HG03066 (cell line): ENCODE measurements around the gene MFAP5.
"Not testable (repeated sequence)": the region's sequence is repeated elsewhere in the genome, so short reads cannot be mapped to it uniquely, and the experiment has no call there.

Experiments
- ATAC-seq: cut with Tn5 transposase; IDR thresholded peaks from one replicate; pipeline ENCODE4 v1.9.1; 2021; ENCODE audit warnings: low read depth; ENCODE audit not compliant: unreplicated experiment

MFAP5 gene

GRCh38 chr12:8676651-8677050 lies 14.0 kb upstream of the MFAP5 start:
- ATAC-seq, result no peak

DNA sequence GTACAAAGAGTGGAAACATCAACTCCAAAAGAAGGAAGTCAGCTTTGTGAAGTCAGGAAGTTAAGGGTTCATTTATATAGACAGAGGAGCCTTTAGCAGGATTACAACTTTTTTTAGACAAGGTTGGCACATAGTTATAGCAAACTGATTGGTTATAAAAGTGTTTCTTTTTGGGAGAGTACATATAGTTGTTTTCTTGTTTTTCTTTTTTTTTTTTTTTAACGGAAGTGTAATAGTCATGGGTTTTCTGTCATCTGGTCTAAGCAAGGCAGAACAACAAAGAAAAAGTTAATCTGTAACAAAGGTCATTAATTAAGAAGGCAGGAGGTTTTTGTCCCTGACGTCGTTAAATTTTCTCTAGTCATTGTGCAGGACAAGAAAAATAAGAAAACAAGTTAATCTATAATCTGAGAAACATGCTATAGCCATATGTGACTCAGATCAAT lies 13.0 kb upstream of the MFAP5 start:
- no peak for ATAC-seq

GRCh38 chr12:8672381-8672780 lies 9.8 kb upstream of the MFAP5 start:
- ATAC-seq, result no peak

DNA sequence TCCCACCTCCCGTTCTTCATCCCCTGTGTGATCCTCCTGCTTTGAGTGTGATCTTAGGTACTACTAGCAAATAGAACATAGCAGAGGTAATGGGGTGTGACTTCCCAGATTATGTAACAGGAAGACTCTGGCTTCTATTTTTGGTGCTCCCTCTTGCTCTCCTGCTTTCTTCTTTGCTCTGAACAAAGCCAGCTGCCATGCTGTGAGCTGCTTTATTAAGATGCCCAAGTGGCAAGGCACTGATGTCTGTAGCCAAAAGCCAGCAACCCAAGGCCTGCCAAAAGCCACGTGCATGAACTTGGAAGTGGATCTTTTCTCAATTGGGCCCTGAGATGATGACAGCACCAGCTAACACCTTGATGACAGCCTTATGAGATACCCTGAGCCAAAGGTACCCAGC lies 5.8 kb upstream of the MFAP5 start:
- no peak for ATAC-seq

DNA sequence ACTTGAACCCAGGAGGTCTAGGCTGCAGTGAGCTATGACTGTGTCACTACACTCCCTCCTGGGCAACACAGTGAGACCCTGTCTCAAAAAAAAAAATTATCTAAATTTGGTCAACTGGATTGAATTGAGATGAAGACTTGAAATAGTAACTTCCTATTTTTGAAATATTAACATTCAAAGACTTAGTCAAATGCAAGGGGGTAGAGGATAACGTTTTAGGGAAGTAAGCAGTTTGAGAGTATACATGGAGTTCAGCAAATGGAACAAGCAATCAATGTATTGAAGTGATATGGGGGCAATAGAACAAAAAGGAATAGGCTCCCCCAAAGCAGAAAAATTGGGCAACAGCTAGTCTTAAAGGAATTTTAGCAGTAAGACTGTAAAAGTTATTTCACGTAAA lies 4.6 kb upstream of the MFAP5 start:
- no peak for ATAC-seq

DNA sequence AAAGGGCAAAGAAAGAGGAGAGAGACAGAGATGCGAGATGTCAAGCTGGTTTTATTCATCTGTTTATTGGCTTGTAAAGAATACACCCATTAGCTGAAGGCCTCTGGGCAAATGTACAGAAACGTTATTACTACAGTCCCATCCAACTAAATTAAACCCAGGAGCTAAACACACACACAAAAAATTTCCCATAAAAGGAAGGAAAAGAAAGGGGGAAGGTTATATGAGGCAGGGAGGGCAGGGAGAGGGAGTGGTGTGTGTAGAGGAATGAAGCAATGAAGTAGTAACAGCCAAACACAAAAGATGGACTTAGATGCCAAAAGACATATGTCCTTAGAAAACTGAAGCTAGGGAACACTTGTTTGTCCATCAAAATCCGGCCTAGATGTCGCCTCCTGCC lies 3.1 kb upstream of the MFAP5 start:
- no peak for ATAC-seq

GRCh38 chr12:8664228-8664913 lies 1.7 kb upstream of the MFAP5 start:
- no peak for ATAC-seq

DNA sequence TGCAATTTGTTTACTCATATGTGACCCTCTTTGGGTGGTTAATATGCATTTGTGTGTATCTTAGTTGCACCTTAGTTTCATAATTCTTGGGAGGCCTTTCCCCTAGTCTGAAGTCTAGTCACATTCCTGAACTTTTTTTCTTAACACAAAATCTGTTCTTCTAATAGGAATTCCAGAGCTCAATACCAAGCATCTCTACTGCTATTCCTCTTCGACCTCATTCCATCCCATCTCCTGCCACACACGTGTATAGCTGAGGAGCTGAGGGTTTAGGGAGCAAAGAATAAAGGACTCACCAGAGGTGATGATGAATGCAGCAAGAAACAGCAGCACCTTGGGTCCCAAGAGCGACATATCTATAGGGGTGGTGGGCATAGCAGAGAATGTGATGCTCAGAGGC lies 875 bp downstream of the MFAP5 start:
- no peak for ATAC-seq

GRCh38 chr12:8661016-8661415 lies 1.6 kb downstream of the MFAP5 start:
- no peak for ATAC-seq

GRCh38 chr12:8658346-8658745 lies 4.3 kb downstream of the MFAP5 start:
- ATAC-seq, result no peak

- no peak for ATAC-seq
Observed at GRCh38 chr12:8655421-8655820, 7.2 kb downstream of the MFAP5 start.

DNA sequence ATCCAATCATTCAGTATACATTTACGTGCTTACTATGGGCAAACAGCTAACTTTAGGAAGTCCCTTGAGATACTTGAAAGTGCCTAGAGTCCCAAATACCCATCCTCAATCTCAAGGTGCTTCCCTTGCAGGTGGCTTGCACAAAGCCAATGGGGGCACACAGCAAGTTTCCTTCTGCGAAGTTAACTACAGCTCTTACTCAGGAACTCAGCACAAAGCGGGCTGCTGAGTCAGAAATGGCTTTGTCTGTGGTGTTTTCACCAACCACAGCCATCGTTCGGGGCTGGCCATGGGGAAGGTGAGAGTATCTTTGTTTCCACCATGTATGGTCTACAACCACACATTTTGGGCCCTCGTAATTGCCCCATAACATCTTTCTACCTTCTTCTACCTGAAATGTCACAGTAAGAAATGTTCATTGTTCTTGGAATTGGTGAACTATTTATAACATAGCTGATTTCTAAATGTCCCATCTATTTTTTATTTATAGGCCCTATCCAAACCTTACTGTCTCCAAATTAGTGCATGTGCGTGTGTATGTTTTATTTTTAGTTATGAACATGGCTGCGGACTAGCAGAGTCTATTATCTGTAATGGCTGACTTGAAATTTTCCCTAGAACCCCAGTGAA lies 13.9 kb downstream of the MFAP5 start:
- ATAC-seq, result peak; percentile 65

DNA sequence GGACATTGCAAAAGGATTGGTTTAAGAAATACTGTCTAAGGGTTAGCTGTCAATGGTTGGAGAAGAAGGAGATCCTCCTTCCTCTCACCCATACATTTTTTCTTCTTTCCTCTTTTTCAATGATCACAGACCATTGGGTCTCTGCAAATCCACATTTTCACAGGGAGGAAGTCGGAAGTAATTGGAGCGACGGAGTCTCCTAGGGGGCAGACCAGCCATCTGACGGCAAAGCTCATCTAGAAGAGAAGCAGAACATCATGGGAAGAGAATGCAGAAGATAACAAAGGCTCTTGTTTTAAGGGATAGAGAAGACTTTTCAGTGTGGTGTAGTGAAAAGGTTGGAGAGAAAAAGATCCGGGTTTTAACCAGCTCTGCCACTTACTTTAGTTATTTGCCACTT lies 14.7 kb downstream of the MFAP5 start:
- no peak for ATAC-seq

- peak; percentile 60 for ATAC-seq
Observed at GRCh38 chr12:8644345-8645248, 18.0 kb downstream of the MFAP5 start.

- no peak for ATAC-seq
Observed at GRCh38 chr12:8642775-8643174, 19.9 kb downstream of the MFAP5 start.

DNA sequence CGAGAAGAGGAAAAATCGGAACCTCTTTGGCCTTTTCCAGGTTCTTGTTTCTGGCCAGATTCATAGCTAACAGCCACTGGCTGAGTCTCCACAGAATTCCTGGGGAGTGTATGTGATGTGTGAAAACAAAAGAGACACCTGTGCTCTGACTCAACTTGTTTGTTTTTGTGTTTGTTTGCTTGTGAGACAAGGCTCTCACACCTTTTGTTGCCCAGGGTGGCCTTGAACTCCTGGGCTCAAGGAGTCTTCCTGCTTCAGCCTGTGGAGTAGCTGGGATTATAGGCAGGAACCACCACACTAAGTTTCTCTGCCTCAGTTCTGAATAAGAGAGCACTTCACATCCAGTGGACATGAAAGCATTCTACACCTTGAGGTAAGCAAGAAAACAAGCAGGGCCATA lies 22.7 kb downstream of the MFAP5 start:
- no peak for ATAC-seq

- no peak for ATAC-seq
Observed at GRCh38 chr12:8638951-8639350, 23.7 kb downstream of the MFAP5 start.

DNA sequence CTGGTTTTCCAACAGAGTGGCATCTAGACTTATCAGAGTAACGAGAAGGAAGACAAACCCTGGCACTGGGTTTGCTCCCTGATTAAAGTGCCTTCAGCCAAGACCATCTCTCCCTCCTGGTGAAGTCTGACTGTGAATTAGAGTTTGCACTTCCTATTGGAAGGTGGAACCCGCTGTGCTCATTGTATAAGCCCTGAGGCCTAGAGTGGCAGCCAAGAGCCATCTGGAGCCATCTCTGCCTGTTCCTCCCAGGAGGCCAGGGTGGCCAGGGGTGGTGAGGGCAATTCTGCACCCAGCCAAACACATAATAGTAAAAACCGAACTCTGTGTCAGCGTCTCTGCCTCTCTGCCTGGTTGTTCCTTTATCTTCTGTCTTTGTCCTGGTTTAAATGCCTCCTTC lies 25.0 kb downstream of the MFAP5 start:
- no peak for ATAC-seq

DNA sequence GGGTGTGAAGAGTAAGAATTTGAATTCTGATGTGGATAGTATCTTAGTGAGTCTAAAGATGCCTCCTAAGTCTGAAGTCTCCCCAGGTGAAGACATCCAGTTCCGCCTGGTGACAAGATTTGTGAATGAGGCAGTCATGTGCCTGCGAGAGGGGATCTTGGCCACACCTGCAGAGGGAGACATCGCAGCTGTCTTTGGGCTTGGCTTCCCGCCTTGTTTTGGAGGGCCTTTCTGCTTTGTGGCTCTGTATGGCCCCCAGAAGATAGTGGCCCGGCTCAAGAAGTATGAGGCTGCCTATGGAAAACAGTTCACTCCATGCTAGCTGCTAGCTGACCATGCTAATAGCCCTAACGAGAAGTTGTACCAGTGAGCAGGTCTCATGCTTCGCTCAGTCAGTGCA lies 25.4 kb downstream of the MFAP5 start:
- no peak for ATAC-seq

DNA sequence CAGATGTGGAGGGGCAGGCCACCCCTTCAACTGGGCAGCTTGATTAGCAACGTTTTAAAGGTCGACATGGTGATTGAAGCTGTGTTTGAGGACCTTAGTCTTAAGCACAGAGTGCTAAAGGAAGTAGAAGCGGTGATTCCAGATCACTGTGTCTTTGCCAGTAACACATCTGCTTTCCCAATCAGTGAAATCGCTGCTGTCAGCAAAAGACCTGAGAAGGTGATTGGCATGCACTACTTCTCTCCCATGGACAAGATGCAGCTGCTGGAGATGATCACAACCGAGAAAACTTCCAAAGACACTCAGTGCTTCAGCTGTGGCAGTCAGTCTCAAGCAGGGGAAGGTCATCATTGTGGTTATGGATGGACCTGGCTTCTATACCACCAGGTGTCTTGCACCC lies 26.0 kb downstream of the MFAP5 start:
- ATAC-seq, result no peak

- ATAC-seq, result not testable (repeated sequence)
Observed at GRCh38 chr12:8636007-8636346, 26.6 kb downstream of the MFAP5 start.
